Measurements from ENCODE around the gene CEMIP. TPM values are rescaled to one million over a fixed set of nuclear protein-coding genes. Genes with fewer than 3 reads are reported as not detected.

The CEMIP gene
- total RNA-seq, 1 donor = 687 TPM

DNA sequence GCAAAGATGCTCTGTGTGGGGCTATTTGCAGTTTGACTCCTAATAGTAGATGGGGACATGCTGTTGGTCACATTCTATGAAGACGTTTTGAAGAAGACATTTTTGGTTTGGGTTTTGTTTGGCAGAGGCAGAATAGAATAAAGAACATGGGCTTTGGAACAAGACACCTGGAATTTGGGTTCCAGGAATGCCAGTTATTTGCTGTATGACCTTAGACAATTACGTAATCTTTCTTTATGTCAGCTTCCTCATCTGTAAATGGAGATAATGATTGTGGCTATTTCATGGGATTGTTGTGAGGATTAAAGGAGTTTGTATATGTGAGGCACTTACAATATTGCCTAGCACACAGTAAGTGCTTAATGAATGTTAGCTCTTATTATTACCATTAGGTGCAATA lies 118.9 kb downstream of the CEMIP start:
- Histone ChIP-seq H3K4me3 (ENCODE audit: insufficient read depth, low read length) (no peak overlapping the region), H2AFZ (ENCODE audit: low read length) (no peak overlapping the region), H3K9me3 (ENCODE audit: low read depth, low read length) (no peaks in the 10 kb centered on the region), H3K27ac (ENCODE audit: low read depth, low read length) (no peak overlapping the region), H3K79me2 (ENCODE audit: insufficient read depth, low read length) (no peaks in the 10 kb centered on the region), H4K20me1 (ENCODE audit: insufficient read depth, low read length) (peaks cover 14% of the 10 kb centered on the region), H3K27me3 (ENCODE audit: insufficient read depth, low read length) (no peaks in the 10 kb centered on the region), H3K4me1 (ENCODE audit: insufficient read depth, low read length) (peaks cover 8% of the 10 kb centered on the region), H3K36me3 (ENCODE audit: insufficient read depth, low read length) (peaks cover 93% of the 10 kb centered on the region), H3K4me2 (ENCODE audit: insufficient read depth, low read length) (no peak overlapping the region)
- DNase-seq (ENCODE audit: insufficient read length, low spot score, missing footprints) = no peak
- TF ChIP-seq, protein P1, sequence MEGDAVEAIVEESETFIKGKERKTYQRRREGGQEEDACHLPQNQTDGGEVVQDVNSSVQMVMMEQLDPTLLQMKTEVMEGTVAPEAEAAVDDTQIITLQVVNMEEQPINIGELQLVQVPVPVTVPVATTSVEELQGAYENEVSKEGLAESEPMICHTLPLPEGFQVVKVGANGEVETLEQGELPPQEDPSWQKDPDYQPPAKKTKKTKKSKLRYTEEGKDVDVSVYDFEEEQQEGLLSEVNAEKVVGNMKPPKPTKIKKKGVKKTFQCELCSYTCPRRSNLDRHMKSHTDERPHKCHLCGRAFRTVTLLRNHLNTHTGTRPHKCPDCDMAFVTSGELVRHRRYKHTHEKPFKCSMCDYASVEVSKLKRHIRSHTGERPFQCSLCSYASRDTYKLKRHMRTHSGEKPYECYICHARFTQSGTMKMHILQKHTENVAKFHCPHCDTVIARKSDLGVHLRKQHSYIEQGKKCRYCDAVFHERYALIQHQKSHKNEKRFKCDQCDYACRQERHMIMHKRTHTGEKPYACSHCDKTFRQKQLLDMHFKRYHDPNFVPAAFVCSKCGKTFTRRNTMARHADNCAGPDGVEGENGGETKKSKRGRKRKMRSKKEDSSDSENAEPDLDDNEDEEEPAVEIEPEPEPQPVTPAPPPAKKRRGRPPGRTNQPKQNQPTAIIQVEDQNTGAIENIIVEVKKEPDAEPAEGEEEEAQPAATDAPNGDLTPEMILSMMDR (IDR thresholded peaks at IDR 0.05; ENCODE audit: extremely low read depth, low read depth, low read length) = no peak

DNA sequence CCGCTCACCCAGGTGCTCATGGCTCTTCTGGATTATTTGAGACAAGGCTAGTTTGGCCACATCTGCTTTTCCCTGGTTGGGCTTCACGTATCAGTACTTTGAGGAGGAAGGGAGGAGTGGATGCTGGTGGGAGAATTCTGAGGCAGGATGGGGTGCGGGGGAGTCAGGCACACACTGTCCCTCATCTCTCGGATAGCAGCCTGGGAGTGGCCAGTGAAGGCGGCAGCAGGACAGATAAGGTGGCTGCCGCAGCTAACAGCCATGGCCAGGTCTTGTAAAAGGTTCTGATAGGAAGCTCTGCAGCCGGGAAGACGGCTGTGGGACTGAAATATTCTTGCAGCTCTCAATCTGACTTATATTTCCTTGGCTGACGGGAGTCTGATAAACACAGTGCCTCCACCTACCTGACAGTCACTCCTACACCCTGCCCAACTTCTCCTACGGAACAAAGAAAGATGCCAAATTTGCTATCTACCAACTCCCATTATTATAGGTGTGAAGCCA lies 123.2 kb downstream of the CEMIP start:
- no peaks in the 10 kb centered on the region for H3K27me3 ChIP-seq (ENCODE audit: insufficient read depth, low read length)
- no peak overlapping the region for H3K4me3 ChIP-seq (ENCODE audit: insufficient read depth, low read length)
- H3K4me1 ChIP-seq (ENCODE audit: insufficient read depth, low read length) = peaks cover 6% of the 10 kb centered on the region
- H3K27ac ChIP-seq (ENCODE audit: low read depth, low read length) = no peak overlapping the region
- H3K79me2 ChIP-seq (ENCODE audit: insufficient read depth, low read length) = no peaks in the 10 kb centered on the region
- no peak overlapping the region for H3K4me2 ChIP-seq (ENCODE audit: insufficient read depth, low read length)
- H3K36me3 ChIP-seq (ENCODE audit: insufficient read depth, low read length) = peaks cover 88% of the 10 kb centered on the region
- no peak overlapping the region for H2AFZ ChIP-seq (ENCODE audit: low read length)
- no peak for DNase-seq (ENCODE audit: insufficient read length, low spot score, missing footprints)
- TF ChIP-seq, protein P1 (IDR thresholded peaks at IDR 0.05; ENCODE audit: extremely low read depth, low read depth, low read length) = no peak
- peaks cover 27% of the 10 kb centered on the region for H4K20me1 ChIP-seq (ENCODE audit: insufficient read depth, low read length)
- H3K9me3 ChIP-seq (ENCODE audit: low read depth, low read length) = no peaks in the 10 kb centered on the region

DNA sequence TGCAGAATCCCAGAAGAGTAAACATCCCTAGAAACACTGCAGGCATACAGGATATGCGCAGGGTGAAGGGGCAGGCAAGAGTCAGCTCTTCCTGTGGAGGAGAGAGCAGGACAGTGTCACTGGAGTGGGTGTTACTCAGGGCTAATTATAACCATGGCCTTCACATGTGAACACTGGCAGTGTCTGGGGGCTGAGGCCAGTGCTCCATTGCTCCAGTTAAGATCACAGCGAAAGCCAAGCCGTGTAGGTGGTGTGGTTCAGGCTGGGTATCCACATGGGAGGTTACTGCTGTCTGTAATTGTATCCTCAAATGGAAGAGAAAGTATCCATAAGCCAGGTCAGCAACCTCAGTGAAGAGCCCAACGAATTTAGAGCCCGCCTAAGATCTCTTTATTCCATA lies 125.8 kb downstream of the CEMIP start:
- TF ChIP-seq, protein P1 (IDR thresholded peaks at IDR 0.05; ENCODE audit: extremely low read depth, low read depth, low read length) = no peak
- Histone ChIP-seq H3K36me3 (ENCODE audit: insufficient read depth, low read length) (peaks cover 90% of the 10 kb centered on the region), H4K20me1 (ENCODE audit: insufficient read depth, low read length) (peaks cover 28% of the 10 kb centered on the region), H3K27ac (ENCODE audit: low read depth, low read length) (peak overlapping the region; percentile 10), H3K4me2 (ENCODE audit: insufficient read depth, low read length) (no peak overlapping the region), H2AFZ (ENCODE audit: low read length) (no peak overlapping the region), H3K9me3 (ENCODE audit: low read depth, low read length) (no peaks in the 10 kb centered on the region), H3K27me3 (ENCODE audit: insufficient read depth, low read length) (no peaks in the 10 kb centered on the region), H3K4me1 (ENCODE audit: insufficient read depth, low read length) (peaks cover 6% of the 10 kb centered on the region), H3K79me2 (ENCODE audit: insufficient read depth, low read length) (no peaks in the 10 kb centered on the region), H3K4me3 (ENCODE audit: insufficient read depth, low read length) (no peak overlapping the region)
- DNase-seq (ENCODE audit: insufficient read length, low spot score, missing footprints) = no peak

DNA sequence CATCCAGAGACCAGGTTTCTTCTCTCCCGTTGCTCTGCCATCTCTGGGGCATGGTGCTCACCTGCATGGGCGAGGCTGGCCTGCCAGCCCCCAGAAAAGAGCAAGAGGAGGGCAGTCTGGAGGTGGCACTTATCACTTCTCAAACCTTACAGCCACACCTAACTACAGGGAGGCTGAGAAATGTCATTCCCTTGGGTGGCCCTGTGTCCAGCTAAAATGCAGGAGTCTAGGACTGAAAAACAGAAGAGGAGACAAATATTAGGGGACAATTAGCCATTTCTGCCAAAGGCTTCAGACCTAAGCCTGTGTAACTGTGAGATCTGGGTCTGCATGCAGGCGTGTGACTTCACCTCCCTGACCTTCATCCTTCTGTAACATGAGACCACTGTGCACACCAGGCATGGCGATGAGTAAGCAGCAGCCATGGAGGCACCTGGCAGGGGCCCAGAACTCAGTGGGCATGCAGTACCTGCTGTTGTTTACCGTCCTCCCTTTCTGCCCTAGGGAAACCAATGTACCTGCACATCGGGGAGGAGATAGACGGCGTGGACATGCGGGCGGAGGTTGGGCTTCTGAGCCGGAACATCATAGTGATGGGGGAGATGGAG lies 127.1 kb downstream of the CEMIP start:
- Histone ChIP-seq H4K20me1 (ENCODE audit: insufficient read depth, low read length) (peaks cover 34% of the 10 kb centered on the region), H2AFZ (ENCODE audit: low read length) (no peak overlapping the region), H3K27me3 (ENCODE audit: insufficient read depth, low read length) (no peaks in the 10 kb centered on the region), H3K79me2 (ENCODE audit: insufficient read depth, low read length) (no peaks in the 10 kb centered on the region), H3K9me3 (ENCODE audit: low read depth, low read length) (no peaks in the 10 kb centered on the region), H3K27ac (ENCODE audit: low read depth, low read length) (peak overlapping the region; percentile 29), H3K4me1 (ENCODE audit: insufficient read depth, low read length) (peaks cover 6% of the 10 kb centered on the region), H3K4me3 (ENCODE audit: insufficient read depth, low read length) (no peak overlapping the region), H3K36me3 (ENCODE audit: insufficient read depth, low read length) (peaks cover 92% of the 10 kb centered on the region), H3K4me2 (ENCODE audit: insufficient read depth, low read length) (no peak overlapping the region)
- no peak for DNase-seq (ENCODE audit: insufficient read length, low spot score, missing footprints)
- TF ChIP-seq, protein P1 (IDR thresholded peaks at IDR 0.05; ENCODE audit: extremely low read depth, low read depth, low read length) = no peak
